ENCODE data around the gene RC3H1.

Gene RC3H1

GRCh38 chr1:174022080-174022975 lies at the start of gene RC3H1 (continued):
- no peak for TF ChIP-seq ZNF621 (tag by site-specific recombination; IDR thresholded peaks at IDR 0.05)
- TF ChIP-seq ZNF221 (tag by site-specific recombination; IDR thresholded peaks at IDR 0.05; ENCODE audit: borderline replicate concordance): no peak
- no peak for TF ChIP-seq ZNF580 (tag by site-specific recombination; IDR thresholded peaks at IDR 0.05)
- TF ChIP-seq FEZF1 (tag by site-specific recombination; IDR thresholded peaks at IDR 0.05): no peak
- peak; percentile 62; the same call in 1 of the 2 replicates for TF ChIP-seq PATZ1 (tag by site-specific recombination; IDR thresholded peaks at IDR 0.05)
- TF ChIP-seq ZSCAN23 (tag by site-specific recombination; IDR thresholded peaks at IDR 0.05): no peak
- no peak for TF ChIP-seq AEBP2 (tag by site-specific recombination; IDR thresholded peaks at IDR 0.05; ENCODE audit: borderline replicate concordance)
- TF ChIP-seq ZNF391 (tag by site-specific recombination; IDR thresholded peaks at IDR 0.05; ENCODE audit: borderline replicate concordance, low read depth): peak; percentile 46; the same call in 1 of the 2 replicates
- no peak for TF ChIP-seq SCRT1 (tag by site-specific recombination; IDR thresholded peaks at IDR 0.05; ENCODE audit: borderline replicate concordance)
- no peak for TF ChIP-seq ZNF18 (tag by site-specific recombination; IDR thresholded peaks at IDR 0.05)
- no peak for TF ChIP-seq ZNF146 (tag by site-specific recombination; IDR thresholded peaks at IDR 0.05)
- TF ChIP-seq PBX3 (CRISPR knock-in tag; IDR thresholded peaks at IDR 0.05): peak; percentile 51
- 0 out of 2 replicates have a peak, but pooled peaks have one; percentile 12 for TF ChIP-seq ZNF341 (tag by site-specific recombination; IDR thresholded peaks at IDR 0.05; ENCODE audit: low read depth)
- TF ChIP-seq EGR2 (tag by site-specific recombination; IDR thresholded peaks at IDR 0.05; ENCODE audit: low read depth): peak; percentile 89
- TF ChIP-seq ZNF37A (tag by site-specific recombination; IDR thresholded peaks at IDR 0.05): no peak
- TF ChIP-seq ZNF280D (tag by site-specific recombination; IDR thresholded peaks at IDR 0.05): no peak
- no peak for TF ChIP-seq ZNF777 (tag by site-specific recombination; IDR thresholded peaks at IDR 0.05; ENCODE audit: borderline replicate concordance)
- TF ChIP-seq ZBTB44 (tag by site-specific recombination; IDR thresholded peaks at IDR 0.05): no peak
- TF ChIP-seq ZNF76 (tag by site-specific recombination; IDR thresholded peaks at IDR 0.05; ENCODE audit: borderline replicate concordance, low read depth): no peak
- no peak for TF ChIP-seq ZNF292 (tag by site-specific recombination; IDR thresholded peaks at IDR 0.05; ENCODE audit: borderline replicate concordance, low read depth)
- TF ChIP-seq SP3 (tag by site-specific recombination; IDR thresholded peaks at IDR 0.05): peak; percentile 96
- TF ChIP-seq ZBTB7A (tag by site-specific recombination; IDR thresholded peaks at IDR 0.05; ENCODE audit: low read depth): no peak
- TF ChIP-seq ZNF521 (tag by site-specific recombination; IDR thresholded peaks at IDR 0.05): no peak
- TF ChIP-seq HOXA7 (CRISPR knock-in tag; IDR thresholded peaks at IDR 0.05; ENCODE audit: borderline replicate concordance): no peak
- 0 out of 2 replicates have a peak, but pooled peaks have one; percentile 84 for TF ChIP-seq ZFP37 (tag by site-specific recombination; IDR thresholded peaks at IDR 0.05)
